HEK293 (cell line): ENCODE measurements around the gene MCRIP1.

Source experiments
- CTCF ChIA-PET: fragments of 350-600 bp; formaldehyde crosslinking; extraction: SDS; loops from one replicate; lab custom pipeline; 2021; ENCODE audit warnings: antibody characterized with exemption; lab: Yijun Ruan, JAX
- POLR2A ChIA-PET: fragments of 300-600 bp; formaldehyde crosslinking; extraction: SDS; loops from one replicate; lab custom pipeline; 2020; ENCODE audit warnings: antibody characterized with exemption, inconsistent platforms; lab: Yijun Ruan, JAX
- H3K27ac ChIP-seq: fragments of 200-500 bp; sonication (Bioruptor generic); 2 replicates; pipeline ENCODE4 v1.5.1; 2014; ENCODE audit warnings: low read depth, low read length, control low read depth, inconsistent platforms; ENCODE audit errors: extremely low read depth
- H3K36me3 ChIP-seq, 2 experiments: fragments of 200-500 bp in 1 of 2; sonication (Bioruptor generic) in 1 of 2; 1 replicate in 1 of 2; 2 replicates in 1 of 2; pipeline ENCODE4 v1.5.1; 2014 to 2017; ENCODE audit warnings: inconsistent platforms in 2 of 2, low read length in 2 of 2; ENCODE audit not compliant: control insufficient read depth in 2 of 2, insufficient read depth in 1 of 2
- H3K4me1 ChIP-seq: fragments of 200-500 bp; sonication (Bioruptor generic); 2 replicates; pipeline ENCODE4 v1.5.1; 2014; ENCODE audit warnings: mild to moderate bottlenecking, low read length, inconsistent platforms; ENCODE audit not compliant: control insufficient read depth, insufficient read depth
- H3K4me3 ChIP-seq: 2 replicates; pipeline ENCODE4 v1.5.1; 2011; ENCODE audit warnings: low read depth, mild to moderate bottlenecking, control low read depth, low read length, moderate library complexity
- H3K9me3 ChIP-seq: fragments of 200-500 bp; sonication (Bioruptor generic); 2 replicates; pipeline ENCODE4 v1.5.1; 2014; ENCODE audit warnings: low read depth, low read length, inconsistent platforms; ENCODE audit not compliant: control insufficient read depth, insufficient read depth
- EGR2 ChIP-seq: fragments of 450-650 bp; formaldehyde crosslinking; IDR thresholded peaks from 2 replicates; pipeline ENCODE4 v1.5.1; 2016; ENCODE audit warnings: low read depth, missing biosample characterization, missing genetic modification characterization
- OSR2 ChIP-seq: fragments of 450-650 bp; formaldehyde crosslinking; IDR thresholded peaks from 2 replicates; pipeline ENCODE4 v1.5.1; 2016; ENCODE audit warnings: missing biosample characterization, missing genetic modification characterization
- SCRT2 ChIP-seq: fragments of 450-650 bp; formaldehyde crosslinking; IDR thresholded peaks from 2 replicates; pipeline ENCODE4 v1.5.1; 2016; ENCODE audit warnings: missing biosample characterization, missing genetic modification characterization
- SP2 ChIP-seq: fragments of 450-650 bp; formaldehyde crosslinking; IDR thresholded peaks from 2 replicates; pipeline ENCODE4 v1.5.1; 2016; ENCODE audit warnings: missing biosample characterization, missing genetic modification characterization
- TRIM28 ChIP-seq: IDR thresholded peaks from 2 replicates; pipeline ENCODE4 v1.6.1; 2011; ENCODE audit warnings: low read length, control low read depth, borderline replicate concordance
- TSHZ1 ChIP-seq: fragments of 450-650 bp; formaldehyde crosslinking; IDR thresholded peaks from 2 replicates; pipeline ENCODE4 v1.5.1; 2016; ENCODE audit warnings: missing biosample characterization, missing genetic modification characterization, borderline replicate concordance
- ZBTB44 ChIP-seq: fragments of 450-650 bp; IDR thresholded peaks from 2 replicates; pipeline ENCODE4 v1.5.1; 2018; ENCODE audit warnings: missing biosample characterization, mild to moderate bottlenecking, missing genetic modification characterization
- ZNF121 ChIP-seq: fragments of 450-650 bp; formaldehyde crosslinking; IDR thresholded peaks from 2 replicates; pipeline ENCODE4 v1.5.1; 2016; ENCODE audit warnings: missing biosample characterization, missing genetic modification characterization
- ZNF174 ChIP-seq: fragments of 450-650 bp; formaldehyde crosslinking; IDR thresholded peaks from 2 replicates; pipeline ENCODE4 v1.5.0; 2017; ENCODE audit warnings: missing biosample characterization, mild to moderate bottlenecking, missing genetic modification characterization
- ZNF23 ChIP-seq: fragments of 450-650 bp; formaldehyde crosslinking; IDR thresholded peaks from 2 replicates; pipeline ENCODE4 v1.5.1; 2016; ENCODE audit warnings: missing biosample characterization, missing genetic modification characterization, borderline replicate concordance
- ZNF239 ChIP-seq: fragments of 450-650 bp; formaldehyde crosslinking; IDR thresholded peaks from 2 replicates; pipeline ENCODE4 v1.5.1; 2016; ENCODE audit warnings: missing biosample characterization, missing genetic modification characterization
- ZNF266 ChIP-seq: fragments of 450-650 bp; formaldehyde crosslinking; IDR thresholded peaks from 2 replicates; pipeline ENCODE4 v1.5.1; 2016; ENCODE audit warnings: missing biosample characterization, missing genetic modification characterization, low read depth
- ZNF302 ChIP-seq: fragments of 450-650 bp; formaldehyde crosslinking; IDR thresholded peaks from 2 replicates; pipeline ENCODE4 v1.5.1; 2016; ENCODE audit warnings: missing biosample characterization, missing genetic modification characterization, low read depth
- ZNF311 ChIP-seq: fragments of 450-650 bp; formaldehyde crosslinking; IDR thresholded peaks from 2 replicates; pipeline ENCODE4 v1.5.1; 2017; ENCODE audit warnings: missing biosample characterization, missing genetic modification characterization, borderline replicate concordance
- ZNF394 ChIP-seq: fragments of 450-650 bp; formaldehyde crosslinking; IDR thresholded peaks from 2 replicates; pipeline ENCODE4 v1.5.1; 2016; ENCODE audit warnings: missing biosample characterization, missing genetic modification characterization, mild to moderate bottlenecking, moderate library complexity, borderline replicate concordance
- ZNF560 ChIP-seq: fragments of 450-650 bp; formaldehyde crosslinking; IDR thresholded peaks from 2 replicates; pipeline ENCODE4 v1.5.1; 2017; ENCODE audit warnings: missing biosample characterization, missing genetic modification characterization, borderline replicate concordance
- ZNF621 ChIP-seq: fragments of 450-650 bp; formaldehyde crosslinking; IDR thresholded peaks from 2 replicates; pipeline ENCODE4 v1.5.1; 2017; ENCODE audit warnings: missing biosample characterization, missing genetic modification characterization
- ZNF677 ChIP-seq: fragments of 450-650 bp; IDR thresholded peaks from 2 replicates; pipeline ENCODE4 v1.5.0; 2018; ENCODE audit warnings: missing biosample characterization, mild to moderate bottlenecking, missing genetic modification characterization, moderate library complexity
- ZNF768 ChIP-seq: fragments of 450-650 bp; formaldehyde crosslinking; IDR thresholded peaks from 2 replicates; pipeline ENCODE4 v1.5.1; 2018; ENCODE audit warnings: missing biosample characterization, mild to moderate bottlenecking, missing genetic modification characterization
- ZNF791 ChIP-seq: fragments of 450-650 bp; formaldehyde crosslinking; IDR thresholded peaks from 2 replicates; pipeline ENCODE4 v1.5.1; 2016; ENCODE audit warnings: missing biosample characterization, missing genetic modification characterization
- ZSCAN4 ChIP-seq: fragments of 450-650 bp; formaldehyde crosslinking; IDR thresholded peaks from 2 replicates; pipeline ENCODE4 v1.5.1; 2017; ENCODE audit warnings: missing biosample characterization, missing genetic modification characterization
- TF ChIP-seq, protein P1 (sequence below): fragments of 450-650 bp; formaldehyde crosslinking; IDR thresholded peaks from 2 replicates; pipeline ENCODE4 v1.5.0; 2017; ENCODE audit warnings: missing biosample characterization, missing genetic modification characterization, borderline replicate concordance
- TF ChIP-seq, protein P2 (sequence below): fragments of 450-650 bp; formaldehyde crosslinking; IDR thresholded peaks from 2 replicates; pipeline ENCODE4 v1.5.1; 2016; ENCODE audit warnings: missing biosample characterization, missing genetic modification characterization

Gene MCRIP1

DNA sequence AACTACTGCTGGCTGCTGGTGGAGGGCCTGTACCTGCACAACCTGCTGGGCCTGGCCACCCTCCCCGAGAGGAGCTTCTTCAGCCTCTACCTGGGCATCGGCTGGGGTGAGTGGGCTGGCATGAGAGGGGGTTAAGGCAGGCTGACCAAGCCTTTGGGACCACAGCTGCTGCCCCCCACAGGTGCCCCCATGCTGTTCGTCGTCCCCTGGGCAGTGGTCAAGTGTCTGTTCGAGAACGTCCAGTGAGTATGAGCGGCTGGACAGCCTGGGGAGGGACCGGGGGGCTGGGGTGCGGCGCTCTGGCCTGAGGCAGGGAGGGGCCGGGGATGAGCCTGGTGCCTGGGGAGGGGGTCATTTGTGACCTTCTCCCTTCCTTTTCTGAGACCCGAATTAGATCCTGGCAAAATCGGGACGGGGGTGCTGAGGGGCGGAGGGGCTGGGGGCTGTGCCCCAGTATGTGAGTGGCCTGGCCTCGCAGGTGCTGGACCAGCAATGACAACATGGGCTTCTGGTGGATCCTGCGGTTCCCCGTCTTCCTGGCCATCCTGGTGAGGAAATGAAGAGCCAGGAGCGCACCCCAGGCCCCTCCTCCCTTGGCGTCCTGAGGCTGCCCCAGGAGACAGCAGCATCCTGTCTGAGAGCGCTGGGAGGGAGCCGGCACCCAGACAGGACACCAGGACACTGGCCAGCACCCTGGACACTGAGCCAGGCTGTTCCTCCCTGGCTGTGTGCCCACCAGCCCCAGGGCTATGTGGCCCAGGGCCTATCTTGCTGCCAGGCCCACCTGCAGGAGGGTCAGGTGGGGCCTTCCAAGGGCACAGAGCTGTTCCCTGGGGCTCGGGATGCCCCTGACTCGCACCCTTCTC is 21.2 kb downstream of the MCRIP1 start (continued):
- TF ChIP-seq, protein P1, sequence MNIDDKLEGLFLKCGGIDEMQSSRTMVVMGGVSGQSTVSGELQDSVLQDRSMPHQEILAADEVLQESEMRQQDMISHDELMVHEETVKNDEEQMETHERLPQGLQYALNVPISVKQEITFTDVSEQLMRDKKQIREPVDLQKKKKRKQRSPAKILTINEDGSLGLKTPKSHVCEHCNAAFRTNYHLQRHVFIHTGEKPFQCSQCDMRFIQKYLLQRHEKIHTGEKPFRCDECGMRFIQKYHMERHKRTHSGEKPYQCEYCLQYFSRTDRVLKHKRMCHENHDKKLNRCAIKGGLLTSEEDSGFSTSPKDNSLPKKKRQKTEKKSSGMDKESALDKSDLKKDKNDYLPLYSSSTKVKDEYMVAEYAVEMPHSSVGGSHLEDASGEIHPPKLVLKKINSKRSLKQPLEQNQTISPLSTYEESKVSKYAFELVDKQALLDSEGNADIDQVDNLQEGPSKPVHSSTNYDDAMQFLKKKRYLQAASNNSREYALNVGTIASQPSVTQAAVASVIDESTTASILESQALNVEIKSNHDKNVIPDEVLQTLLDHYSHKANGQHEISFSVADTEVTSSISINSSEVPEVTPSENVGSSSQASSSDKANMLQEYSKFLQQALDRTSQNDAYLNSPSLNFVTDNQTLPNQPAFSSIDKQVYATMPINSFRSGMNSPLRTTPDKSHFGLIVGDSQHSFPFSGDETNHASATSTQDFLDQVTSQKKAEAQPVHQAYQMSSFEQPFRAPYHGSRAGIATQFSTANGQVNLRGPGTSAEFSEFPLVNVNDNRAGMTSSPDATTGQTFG = no peak
- TF ChIP-seq ZNF768 (tag by site-specific recombination) (no peak), ZNF311 (tag by site-specific recombination) (no peak), ZNF560 (tag by site-specific recombination) (no peak)

GRCh38 chr17:81810892-81811704 is 22.0 kb downstream of the MCRIP1 start:
- H3K27ac ChIP-seq = no peak overlapping the region
- H3K9me3 ChIP-seq = no peaks in the 10 kb centered on the region
- no peak for TF ChIP-seq OSR2 (tag by site-specific recombination)
- TF ChIP-seq EGR2 (tag by site-specific recombination) = no peak
- no peak for TF ChIP-seq ZNF121 (tag by site-specific recombination)
- no peak for TF ChIP-seq ZNF791 (tag by site-specific recombination)
- TF ChIP-seq, protein P2, sequence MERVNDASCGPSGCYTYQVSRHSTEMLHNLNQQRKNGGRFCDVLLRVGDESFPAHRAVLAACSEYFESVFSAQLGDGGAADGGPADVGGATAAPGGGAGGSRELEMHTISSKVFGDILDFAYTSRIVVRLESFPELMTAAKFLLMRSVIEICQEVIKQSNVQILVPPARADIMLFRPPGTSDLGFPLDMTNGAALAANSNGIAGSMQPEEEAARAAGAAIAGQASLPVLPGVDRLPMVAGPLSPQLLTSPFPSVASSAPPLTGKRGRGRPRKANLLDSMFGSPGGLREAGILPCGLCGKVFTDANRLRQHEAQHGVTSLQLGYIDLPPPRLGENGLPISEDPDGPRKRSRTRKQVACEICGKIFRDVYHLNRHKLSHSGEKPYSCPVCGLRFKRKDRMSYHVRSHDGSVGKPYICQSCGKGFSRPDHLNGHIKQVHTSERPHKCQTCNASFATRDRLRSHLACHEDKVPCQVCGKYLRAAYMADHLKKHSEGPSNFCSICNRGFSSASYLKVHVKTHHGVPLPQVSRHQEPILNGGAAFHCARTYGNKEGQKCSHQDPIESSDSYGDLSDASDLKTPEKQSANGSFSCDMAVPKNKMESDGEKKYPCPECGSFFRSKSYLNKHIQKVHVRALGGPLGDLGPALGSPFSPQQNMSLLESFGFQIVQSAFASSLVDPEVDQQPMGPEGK (tag by site-specific recombination) = no peak
- no peak for TF ChIP-seq ZNF174
- TF ChIP-seq ZNF394 (tag by site-specific recombination) = no peak
- TF ChIP-seq ZNF677 = no peak
- TF ChIP-seq ZNF266 (tag by site-specific recombination) = no peak
- TF ChIP-seq TRIM28 = no peak
- TF ChIP-seq SP2 (tag by site-specific recombination) = no peak
- no peak for TF ChIP-seq ZNF23 (tag by site-specific recombination)
- TF ChIP-seq ZNF302 = no peak
- TF ChIP-seq TSHZ1 (tag by site-specific recombination) = no peak
- TF ChIP-seq ZNF621 (tag by site-specific recombination) = no peak
- TF ChIP-seq ZNF239 (tag by site-specific recombination) = no peak
- TF ChIP-seq ZSCAN4 (tag by site-specific recombination) = no peak
- no peak for TF ChIP-seq SCRT2 (tag by site-specific recombination)
- TF ChIP-seq ZBTB44 (tag by site-specific recombination) = no peak
- POLR2A ChIA-PET = interaction anchor here (0.6 kb wide), 1 partner anchor 128 kb away, joined by 3 read pairs; no protein-coding TSS in a partner anchor
- H3K4me1 ChIP-seq = peaks cover 11% of the 10 kb centered on the region
- no peaks in the 10 kb centered on the region for H3K36me3 ChIP-seq
- CTCF ChIA-PET = interaction anchor here (0.8 kb wide), 1 partner anchor 351 kb away, joined by 3 read pairs; no protein-coding TSS in a partner anchor
- no peak overlapping the region for H3K4me3 ChIP-seq
